SU-DHL-6 (cell line): ENCODE results near the gene SLC19A1.

Source experiments
- CTCF ChIP-seq: fragments of 200-600 bp; sonication (generic); IDR thresholded peaks from one replicate; pipeline ENCODE4 v1.5.1; 2017; ENCODE audit warnings: antibody characterized with exemption, mild to moderate bottlenecking, low read length, moderate library complexity; ENCODE audit not compliant: insufficient read depth, poor library complexity, severe bottlenecking
- EZH2phosphoT487 ChIP-seq: fragments of 200-600 bp; sonication (generic), shearing (Covaris generic); conservative IDR thresholded peaks from 2 replicates; pipeline ENCODE4 v1.6.1; 2018; ENCODE audit warnings: mild to moderate bottlenecking, antibody characterized with exemption, low read length, moderate library complexity, mixed read lengths

- TF ChIP-seq CTCF (no peak), EZH2phosphoT487 (no peak)
Observed at GRCh38 chr21:45468051-45468970, 73.9 kb downstream of the SLC19A1 start.
